ENCODE data around the gene IL21R.

GRCh38 chr16:27359615-27360014 lies 42.4 kb upstream of the IL21R start:
- TF ChIP-seq REST (IDR thresholded peaks at IDR 0.05; ENCODE audit: insufficient read depth in 1 of 2, low read depth in 2 of 2, low read length in 2 of 2) = no peak
- no peak for TF ChIP-seq TAF1 (IDR thresholded peaks at IDR 0.05; ENCODE audit: borderline replicate concordance, insufficient read depth, low read length)
- no peak for TF ChIP-seq FOXP2 (optimal IDR thresholded peaks at IDR 0.05; ENCODE audit: borderline replicate concordance, extremely low read depth, extremely low read length, insufficient read depth)
- TF ChIP-seq SIN3A (IDR thresholded peaks at IDR 0.05; ENCODE audit: borderline replicate concordance, insufficient read depth, low read length) = no peak
- no peak for TF ChIP-seq POLR2AphosphoS5 (IDR thresholded peaks at IDR 0.05; ENCODE audit: low read depth, low read length)

Measured in PFSK-1 (cell line).